ENCODE results near the gene SNED1.

Gene SNED1

DNA sequence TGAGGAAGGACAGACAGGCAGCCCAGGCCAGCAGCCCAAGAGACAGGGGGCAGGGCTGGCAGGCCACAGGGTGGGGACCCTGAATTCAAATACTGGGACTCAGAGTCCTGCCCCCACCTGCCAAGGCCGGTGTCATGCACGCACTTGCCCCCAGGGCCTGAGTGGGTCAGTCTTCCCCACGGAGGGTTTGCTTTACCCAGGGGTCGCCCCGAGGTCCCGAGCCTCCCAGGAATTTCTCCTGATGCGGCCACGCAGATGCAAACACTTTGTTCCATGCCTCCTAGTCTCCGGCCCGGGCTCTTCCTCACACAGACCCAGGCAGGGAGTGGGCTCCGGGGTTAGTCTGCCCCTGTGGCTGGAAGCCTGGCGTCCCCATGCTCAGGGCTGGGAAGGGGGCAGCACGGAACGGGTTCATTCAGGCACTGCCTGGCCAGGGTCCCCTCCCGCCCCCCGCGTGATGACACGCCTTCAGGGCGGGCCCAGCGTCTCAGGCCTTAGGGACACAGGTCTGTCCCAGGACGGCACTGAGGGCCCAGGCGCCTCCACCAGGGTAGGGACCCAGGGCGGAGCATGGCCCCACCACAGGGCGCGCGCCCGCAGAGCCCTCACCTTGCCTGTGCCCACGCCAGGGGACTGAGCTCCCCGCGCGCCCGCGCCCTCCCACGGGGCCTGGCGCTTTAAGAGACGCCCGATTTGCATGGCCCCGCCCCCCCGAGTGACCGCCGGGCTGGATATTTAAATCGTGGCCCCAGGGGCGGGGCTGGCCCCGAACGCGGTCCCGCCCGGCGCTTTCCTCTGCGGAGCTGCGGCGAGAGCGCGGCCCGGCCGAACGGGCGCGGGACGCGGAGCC is at the start of gene SNED1:
SNED1 (plus strand) TSS at position 763 of the 850 bp plus-strand sequence. CDS start 220 bp downstream, outside the sequence.
- peak; percentile 30 to 54 for DNase-seq (ENCODE audit: low read depth in 2 of 2)

DNA sequence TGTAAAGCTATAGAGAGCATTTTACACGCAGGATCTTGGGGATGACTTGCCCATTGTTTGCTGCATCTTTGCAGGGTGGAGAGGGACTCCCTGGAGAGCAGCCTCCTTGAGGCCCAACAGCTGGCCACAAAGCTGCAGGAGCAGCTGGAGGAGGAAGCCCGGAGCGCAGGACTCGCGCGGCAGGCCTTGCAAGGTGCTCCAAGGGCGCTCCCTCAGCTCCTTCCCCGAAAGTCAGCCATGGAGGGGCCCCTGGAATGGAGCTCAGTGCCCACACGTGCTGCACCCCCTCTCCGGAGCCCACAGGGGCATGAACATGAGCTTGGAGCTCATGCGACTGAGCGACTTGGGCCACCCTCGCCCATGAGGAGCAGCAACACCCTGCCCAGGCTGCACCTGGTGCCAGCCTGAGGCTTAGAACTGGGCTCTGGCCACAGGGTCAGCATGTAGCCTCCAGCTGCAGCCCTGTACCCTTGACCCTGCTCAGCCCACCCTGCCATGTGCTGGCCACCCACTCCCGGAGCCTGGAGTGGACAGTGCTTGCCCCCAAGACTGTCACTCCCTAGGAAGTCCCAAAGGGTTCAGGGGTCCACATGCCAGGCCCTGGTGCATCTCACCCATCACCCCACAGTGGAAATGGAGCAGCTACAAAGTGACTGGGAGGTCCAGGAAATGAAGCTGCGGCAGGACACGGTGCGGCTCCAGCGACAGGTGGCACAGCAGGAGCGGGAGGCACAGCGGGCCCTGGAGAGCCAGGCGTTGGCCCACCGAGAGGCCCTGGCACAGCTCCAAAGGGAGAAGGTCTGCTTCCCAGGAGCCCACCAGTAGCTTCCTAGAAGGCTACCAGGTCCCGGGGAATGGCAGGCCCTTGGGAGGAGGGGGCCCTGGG is 49.3 kb upstream of the SNED1 start:
- no peak for DNase-seq (ENCODE audit: low read depth in 2 of 2)

DNA sequence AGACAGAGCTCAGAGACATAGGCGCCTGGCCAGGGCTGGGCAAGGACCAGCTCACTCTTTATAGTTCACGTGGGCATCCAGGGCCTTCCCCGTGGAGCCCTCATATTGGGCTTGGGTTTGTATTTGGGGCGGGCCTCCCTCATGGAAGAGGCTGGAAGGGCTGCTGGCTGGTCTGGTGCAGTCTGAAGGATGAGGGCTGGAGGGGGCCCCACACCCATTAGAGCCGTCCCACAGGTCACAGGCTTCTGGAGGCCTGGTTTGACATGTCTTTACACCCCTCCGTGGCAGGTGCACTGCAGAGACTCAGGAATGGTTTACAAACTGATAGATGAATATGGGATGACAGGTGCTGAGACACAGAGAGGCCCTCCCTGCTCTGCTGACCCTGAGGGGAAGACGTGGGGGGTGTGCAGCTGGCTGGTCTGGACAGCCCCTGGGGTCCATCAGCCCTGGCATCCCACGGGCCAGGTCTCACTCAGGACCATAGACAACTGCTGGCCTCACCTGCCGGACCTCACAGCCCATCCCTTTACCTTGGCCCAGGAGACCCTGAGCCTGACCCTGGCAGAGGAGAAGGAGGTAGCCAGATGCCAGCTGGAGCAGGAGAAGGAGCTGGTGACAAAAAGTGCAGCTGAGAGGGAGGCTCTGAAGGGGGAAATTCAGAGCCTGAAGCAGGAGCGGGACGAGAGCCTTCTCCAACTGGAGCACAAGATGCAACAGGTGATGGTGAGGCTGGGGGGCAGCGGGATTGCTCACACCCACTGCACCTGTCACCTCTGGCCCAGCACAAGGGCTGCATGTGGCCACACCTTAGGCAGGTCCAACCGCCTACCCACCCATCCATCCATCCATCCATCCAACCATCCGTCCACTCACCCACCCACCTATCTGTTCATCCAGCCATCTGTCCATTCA is 48.4 kb upstream of the SNED1 start:
- DNase-seq (ENCODE audit: low read depth in 2 of 2) = no peak

DNA sequence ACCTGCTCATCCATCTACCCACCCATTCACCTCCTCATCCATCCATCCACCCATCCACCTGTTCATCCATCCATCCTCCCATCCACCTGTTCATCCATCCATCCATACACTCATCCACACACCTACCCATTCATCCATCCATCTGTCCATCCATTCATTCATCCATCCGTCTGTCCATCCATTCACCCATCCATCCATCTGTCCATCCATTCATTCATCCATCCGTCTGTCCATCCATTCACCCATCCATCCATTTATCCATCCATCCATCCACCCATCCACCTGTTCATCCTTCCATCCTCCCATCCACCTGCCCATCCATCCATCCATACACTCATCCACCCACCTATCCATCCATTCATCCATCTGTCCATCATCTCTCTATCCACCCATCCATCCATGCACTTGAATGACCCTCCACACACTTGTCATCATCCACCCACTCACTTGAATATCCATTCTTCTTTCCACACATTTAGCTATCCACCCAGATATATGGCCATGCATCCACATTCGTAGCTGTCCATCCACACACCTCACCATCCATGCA is 47.3 kb upstream of the SNED1 start:
- DNase-seq (ENCODE audit: low read depth in 2 of 2) = no peak

DNA sequence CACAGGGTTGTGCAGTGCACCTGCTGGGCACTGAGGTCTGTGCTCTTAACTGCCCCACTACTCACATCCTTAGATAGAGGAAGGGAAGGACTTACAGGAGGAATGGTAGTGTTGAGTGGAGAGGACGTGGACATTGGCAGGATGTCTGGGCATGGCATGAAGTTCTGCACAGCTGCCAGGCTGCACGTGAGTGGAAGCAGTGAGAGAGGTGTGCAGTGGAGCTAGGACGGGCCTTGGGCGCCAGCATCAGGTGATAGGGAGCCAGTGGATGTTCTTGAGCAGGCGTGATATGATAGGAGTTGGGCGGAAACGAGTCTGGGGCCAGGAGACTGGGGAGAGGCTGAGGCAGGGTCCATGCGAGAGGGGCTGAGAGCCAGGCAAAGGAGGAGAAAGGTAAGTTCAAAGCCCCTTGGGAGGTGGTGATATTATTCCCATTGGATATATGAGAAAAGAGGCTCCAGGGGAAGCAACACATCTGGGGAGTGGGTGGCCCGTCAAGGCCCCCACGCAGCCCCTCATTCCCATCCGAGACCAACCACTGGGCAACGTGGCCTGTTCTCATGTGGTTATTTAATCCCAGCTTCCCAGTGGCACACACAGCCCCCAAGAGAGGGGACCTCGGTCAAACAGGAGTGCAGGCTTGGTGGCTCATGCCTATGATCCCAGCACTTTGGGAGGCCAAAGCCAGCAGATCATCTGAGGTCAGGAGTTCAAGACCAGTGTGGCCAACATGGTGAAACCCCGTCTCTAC is 45.7 kb upstream of the SNED1 start:
- no peak for DNase-seq (ENCODE audit: low read depth in 2 of 2)

DNA sequence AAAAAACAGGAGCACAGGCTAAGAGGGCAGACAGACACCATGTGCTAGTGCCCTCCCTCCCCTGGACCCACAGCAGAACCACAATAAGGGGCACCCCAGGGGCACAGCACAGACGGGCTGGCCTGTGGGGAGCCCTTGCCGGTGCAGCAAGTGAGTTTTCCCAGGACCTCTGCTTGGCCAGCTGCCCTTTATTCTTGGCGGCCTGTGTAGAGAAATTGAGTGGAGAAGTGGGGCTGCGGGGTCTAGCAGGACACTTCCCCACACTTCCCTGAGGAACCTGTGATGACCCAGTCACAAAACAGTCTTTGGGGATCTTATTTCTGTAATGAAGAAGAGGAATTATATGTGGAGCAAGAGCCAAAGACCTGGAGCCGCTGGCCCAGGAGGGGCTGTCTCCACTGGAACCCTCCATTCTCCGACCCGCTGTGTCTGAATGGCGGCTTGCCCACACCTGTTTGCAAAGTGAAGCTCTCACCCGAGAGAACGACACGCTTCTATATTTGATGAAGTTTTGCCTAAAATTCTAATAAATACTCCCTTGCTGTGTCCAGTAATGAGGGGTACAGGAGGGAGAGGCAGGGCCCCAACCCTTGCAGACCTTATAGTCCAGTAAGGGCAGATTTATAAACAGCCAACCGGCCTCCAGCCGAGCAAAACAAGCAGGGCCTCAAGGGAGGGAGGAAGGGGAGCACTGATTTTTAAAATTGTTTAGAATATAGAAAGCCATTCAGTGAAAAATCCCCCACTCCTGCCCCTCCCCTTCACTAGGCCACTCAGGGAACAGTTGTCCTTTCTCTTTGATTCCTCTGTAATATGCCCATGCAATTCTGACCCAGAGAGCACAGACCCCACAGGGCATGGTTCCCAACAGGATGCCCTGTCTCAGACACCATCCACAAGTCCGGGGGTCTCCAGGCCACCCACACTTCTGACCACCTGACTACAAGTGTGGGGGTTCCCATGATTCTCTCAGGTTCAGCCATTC is 44.7 kb upstream of the SNED1 start:
- no peak for DNase-seq (ENCODE audit: low read depth in 2 of 2)

DNA sequence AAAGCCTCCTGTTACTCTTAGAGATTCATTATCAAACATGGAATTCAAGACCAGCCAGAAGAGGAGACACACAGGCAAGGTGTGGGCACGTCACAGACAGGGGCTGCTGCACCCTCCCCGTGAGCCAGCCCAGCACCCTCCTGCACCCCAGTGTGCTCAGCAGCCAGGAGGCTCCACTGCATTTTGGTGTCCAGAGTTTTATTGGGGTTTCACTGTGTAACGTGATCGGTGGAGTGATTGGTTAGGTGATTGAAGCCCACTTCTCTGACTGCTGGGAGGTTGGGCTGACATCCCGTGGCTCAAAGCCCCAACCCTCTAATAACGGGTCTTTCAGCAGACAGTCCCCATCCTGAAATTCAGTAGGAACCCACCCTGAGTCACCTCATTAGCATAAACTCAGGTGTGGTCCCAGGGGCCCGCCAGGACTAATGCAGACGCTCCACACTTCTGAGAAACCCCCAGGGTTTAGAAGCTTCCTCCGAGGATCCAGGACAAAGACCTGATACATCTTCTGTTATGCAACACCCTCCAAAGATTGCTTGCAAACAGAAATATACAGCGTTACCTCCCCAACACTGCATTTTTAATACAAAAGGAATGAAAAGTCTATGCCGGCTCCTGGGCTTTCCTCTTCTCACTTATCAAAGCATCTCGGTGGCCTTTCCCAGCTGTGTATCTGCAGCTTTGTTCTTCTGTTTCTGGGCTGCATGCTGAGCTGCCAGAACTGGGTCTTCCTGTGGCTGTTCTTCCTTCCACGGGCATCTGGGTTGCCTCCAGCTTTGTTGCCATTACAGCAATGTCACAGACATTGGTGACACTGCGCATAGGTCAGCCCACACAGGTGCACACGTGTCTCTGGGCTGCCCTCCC is 43.7 kb upstream of the SNED1 start:
- no peak for DNase-seq (ENCODE audit: low read depth in 2 of 2)

DNA sequence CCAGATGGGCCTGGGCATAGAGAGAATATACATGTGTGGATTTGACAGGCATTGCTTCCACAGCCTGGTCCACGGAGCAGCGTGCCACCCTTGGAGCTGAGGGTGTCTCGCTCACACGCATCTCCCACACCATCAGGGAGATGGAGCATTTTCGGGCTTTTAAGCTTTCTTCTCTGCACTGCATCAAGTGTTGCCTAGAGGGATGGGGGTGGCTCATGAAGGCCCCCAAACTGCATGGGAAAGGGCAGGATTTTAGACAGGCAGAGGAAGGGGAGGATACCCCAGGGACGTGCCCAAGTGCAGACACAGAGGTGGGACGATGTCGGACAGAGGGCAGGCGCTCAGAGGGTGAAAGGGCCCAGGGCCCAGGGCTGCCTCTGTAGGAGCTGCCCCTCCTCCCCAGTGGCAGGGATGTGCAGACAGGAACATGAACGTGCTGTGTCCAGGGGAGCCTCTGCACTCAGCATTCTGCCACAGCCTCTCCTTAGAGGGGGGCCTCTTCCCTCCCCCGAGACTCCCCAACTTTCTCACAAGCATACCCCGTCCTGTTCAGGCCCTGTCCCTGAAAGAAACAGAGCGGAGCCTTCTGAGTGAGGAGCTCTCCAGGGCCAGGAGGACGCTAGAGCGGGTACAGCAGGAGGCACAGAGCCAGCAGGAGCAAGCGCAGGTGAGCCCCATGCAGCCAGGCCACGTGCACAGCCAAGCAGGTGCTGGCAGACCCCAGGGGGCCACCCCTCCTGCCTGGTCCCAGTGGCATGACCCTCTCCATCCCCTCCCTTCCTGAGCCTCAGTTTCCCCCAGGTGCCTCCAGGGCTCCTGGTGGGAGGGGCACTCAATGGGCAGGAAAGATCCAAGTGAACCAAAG is 42.9 kb upstream of the SNED1 start:
- no peak for DNase-seq (ENCODE audit: low read depth in 2 of 2)

DNA sequence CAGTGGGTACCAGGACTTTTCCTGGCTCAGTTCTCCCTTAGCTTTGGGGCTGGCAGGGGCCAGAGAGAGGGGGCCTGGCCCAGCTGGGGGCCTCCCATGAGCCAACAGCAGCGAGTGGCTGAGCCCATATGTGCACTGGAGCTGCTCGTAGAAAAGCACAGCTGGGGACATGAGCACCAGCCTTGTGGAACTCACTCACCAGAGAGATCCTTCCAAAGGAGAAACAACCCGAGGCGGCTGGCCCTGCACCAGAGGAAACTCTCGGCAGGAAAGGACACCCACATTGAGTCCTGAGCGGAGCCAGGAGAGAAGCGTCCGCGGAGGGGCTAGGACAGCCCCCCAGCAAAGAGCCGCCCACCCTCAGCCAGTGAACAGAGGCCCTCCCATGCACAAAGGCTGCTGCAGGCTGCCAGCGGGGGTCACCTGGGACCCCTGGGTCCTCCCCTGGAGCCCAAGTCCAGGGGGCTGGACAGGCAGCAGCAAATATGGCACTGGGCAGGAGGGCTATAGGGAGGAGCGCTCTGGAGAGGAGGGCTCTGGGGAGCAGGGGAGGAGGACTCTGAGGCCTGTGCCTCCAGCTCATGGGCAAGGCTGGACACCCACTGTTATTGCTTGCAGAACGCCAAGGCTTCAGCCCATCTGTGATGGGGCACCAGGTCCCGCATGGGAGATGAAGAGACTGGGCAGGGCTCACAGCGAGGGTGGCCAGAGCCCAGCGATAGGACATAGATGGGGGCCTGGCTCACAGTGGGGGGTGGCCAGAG is 42.1 kb upstream of the SNED1 start:
- DNase-seq (ENCODE audit: low read depth in 2 of 2) = no peak

DNA sequence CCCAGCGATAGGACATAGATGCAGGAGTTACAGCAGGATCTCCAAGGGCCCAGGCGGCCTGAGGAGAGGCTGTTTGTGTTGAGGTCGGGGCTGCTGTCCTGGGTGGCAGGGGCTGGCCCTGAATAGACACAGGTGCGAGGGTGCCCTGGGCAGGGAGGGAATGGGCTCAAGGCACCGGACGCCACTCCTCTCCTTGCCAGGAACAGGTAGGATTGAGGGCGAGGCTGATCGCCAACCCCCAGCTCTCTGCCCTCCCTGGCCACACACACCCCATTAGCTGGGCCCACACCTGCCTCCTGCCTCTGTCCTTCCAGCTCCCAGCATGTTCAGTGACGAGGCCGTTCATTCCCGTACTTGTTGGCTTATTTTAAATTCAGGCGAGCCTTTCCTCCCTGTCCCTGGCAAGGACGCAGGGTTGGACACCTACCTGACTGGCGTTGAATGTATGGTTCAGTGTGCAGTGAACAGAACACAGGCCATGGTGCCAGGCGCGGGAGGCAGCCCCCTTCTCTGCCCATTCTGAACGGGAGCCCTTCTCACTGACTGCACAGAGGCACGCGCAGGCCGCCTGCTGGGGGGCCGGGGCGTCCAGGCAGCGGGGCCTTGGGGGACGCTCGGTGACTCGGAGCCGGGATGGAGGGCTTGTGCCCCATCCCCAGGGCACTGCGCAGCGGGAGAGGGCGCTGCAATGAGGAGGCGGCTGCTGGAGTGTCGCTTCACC is 41.3 kb upstream of the SNED1 start:
- no peak for DNase-seq (ENCODE audit: low read depth in 2 of 2)

DNA sequence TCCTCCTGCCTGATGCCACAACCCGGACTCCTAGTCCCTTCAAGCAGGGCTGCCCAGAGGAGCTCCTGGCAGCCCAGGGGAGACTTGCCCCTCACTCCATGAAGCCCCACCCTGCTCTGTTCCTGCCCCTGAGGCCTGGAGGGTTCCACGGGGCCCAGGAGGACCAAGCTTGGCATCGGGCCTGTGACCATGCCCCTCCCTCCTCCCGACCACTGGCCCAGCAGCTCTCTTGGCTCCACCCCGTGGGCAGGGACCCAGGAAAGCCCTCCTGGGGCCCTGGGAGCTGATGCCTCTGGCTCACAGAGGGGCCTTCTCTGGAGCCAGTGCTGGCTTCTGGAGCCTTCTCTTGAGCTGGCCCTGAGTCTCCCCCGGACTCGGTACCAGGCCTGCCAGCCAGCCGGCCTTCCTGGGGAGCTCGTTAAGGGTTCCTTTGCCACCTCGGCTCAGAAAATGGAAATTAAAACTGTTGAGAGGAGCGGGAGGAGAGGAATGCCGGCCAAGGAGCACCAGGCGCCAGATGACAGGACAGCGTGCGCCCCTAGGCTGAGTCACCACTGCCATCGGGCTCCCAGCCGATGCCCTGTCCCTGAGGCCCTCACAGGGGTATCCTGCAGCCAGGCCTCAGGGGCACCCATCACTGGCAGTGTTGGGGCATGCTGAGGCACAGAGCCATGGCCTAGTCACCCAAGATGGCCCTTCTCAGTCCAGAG is 40.6 kb upstream of the SNED1 start:
- no peak for DNase-seq (ENCODE audit: low read depth in 2 of 2)

DNA sequence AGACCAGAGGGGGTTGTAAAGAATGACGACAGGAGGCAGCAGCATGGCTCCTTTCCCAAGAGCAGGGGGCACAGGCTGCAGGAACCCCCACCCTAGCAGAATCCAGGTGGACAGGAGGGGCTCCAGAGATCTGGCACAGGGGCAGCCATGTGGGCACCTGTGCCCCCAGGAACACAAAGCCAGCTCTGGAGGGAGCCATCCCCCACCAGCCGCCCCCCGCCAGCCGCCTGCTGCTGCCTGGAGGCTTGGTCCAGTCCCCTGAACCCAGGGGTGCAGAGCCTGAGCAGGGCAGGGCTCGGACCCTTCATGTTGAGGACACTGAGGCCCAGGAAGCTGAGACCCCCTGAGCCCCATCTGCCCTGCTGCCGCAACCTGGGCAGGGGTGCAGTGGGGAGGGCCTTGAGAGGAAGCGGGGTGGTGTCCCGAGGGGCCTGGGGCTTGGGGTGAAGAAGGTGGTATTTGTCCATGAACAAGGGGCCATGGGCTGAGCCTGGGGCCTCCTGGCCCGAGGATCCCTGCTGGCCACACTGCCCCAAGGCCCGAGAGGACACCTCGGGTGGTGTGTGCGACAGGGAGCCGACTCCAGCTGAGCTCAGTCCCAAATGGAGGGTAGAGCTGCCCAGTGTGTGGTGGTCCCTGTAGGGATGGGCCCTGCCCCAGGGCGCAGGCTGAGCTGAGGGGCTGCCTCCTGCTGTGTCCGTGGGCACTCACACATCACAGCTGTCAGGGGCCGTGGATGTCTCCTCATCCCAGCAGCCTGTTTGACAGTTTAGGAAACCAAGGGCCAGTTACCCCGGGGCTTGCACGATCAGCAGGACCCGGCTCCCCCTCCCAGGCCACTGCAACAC is 39.8 kb upstream of the SNED1 start:
- DNase-seq (ENCODE audit: low read depth in 2 of 2) = no peak

DNA sequence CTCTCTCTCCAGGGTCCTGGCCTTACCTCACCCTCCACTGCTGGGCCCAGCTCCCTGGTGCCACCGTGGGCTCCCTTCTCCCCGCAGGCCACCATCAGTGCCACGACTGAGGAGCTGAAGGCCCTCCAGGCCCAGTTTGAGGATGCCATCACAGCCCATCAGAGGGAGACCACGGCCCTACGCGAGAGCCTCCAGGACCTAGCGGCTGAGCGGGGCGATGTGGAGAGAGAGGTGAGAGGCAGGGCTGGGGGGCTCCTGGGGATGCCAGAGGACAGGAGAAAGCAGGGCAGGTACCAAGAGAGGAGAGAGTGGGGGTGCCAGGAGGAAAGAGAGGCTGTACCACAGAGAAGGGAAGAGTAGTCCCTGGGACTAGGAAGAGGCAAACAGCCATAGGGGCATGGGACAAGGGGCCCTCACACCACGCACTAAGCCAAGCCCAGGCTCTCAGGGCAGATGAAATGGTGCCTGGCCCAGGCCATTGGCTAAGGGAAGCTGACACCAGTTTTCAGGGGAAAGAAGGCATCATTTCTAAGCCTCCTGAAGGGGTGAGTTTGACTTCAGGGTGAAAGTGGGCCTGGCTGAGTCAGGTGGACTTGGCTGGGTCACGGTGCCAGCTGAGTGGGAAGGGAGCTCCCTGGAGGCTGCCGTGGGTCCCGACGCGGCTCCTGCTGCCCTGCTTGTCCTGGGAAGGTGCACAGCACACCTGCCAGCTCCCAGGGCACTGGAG is 39.0 kb upstream of the SNED1 start:
- DNase-seq (ENCODE audit: low read depth in 2 of 2) = no peak

DNA sequence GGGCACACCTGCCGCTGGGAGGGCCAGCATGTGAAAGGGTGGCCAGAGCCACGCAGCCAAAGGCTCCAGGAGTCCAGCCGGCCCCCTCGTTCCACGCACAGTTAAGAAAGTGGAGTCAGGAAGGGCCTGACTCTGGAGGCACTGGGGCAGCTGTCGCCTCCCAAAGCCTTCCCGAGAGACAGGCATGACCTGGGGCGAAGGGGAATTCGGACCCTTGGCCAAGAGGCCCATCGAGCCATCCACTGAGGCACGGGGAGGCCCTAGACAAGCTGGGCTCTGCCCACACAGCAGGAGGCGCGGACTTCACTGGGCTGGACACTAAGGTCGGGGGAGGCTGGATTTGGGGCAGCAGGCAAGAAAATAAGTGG is 38.5 kb upstream of the SNED1 start:
- DNase-seq (ENCODE audit: low read depth in 2 of 2) = no peak
